WTC11 (cell line): ENCODE results near the gene SATB1. TPM values are rescaled to one million over a fixed set of nuclear protein-coding genes. Genes with fewer than 3 reads are reported as not detected.

Experiments used
- ATAC-seq: fragments of 200-7000 bp; cut with Tn5 transposase; 2 replicates; pipeline ENCODE4 v1.10.0; 2021; ENCODE audit warnings: mild to moderate bottlenecking, moderate library complexity
- CTCF ChIA-PET: fragments of 300-600 bp; sonication (Branson Sonifier 250); formaldehyde crosslinking; loops from one replicate; lab custom pipeline; 2021; ENCODE audit warnings: antibody characterized with exemption; lab: Charles Lee
- POLR2A ChIA-PET: fragments of 350-600 bp; sonication (Branson Sonifier 250); formaldehyde crosslinking; loops from one replicate; lab custom pipeline; 2021; ENCODE audit warnings: antibody characterized with exemption; lab: Charles Lee
- DNase-seq: peaks from one replicate; pipeline ENCODE4 v3.0.0; 2021; ENCODE audit warnings: low spot score
- H3K27ac Mint-ChIP-seq: 2 replicates; pipeline ENCODE4 v1.8.0; 2021; ENCODE audit warnings: mixed read lengths
- H3K27me3 Mint-ChIP-seq: 2 replicates; pipeline ENCODE4 v1.8.0; 2021; ENCODE audit warnings: low read depth, mild to moderate bottlenecking, moderate library complexity, mixed read lengths
- H3K36me3 Mint-ChIP-seq: 2 replicates; pipeline ENCODE4 v1.8.0; 2021; ENCODE audit warnings: mixed read lengths
- H3K4me1 Mint-ChIP-seq: 2 replicates; pipeline ENCODE4 v1.8.0; 2022; ENCODE audit warnings: mixed read lengths
- H3K4me3 Mint-ChIP-seq: 2 replicates; pipeline ENCODE4 v1.8.0; 2021; ENCODE audit warnings: mild to moderate bottlenecking, moderate library complexity, mixed read lengths
- H3K9me3 Mint-ChIP-seq: 2 replicates; pipeline ENCODE4 v1.8.0; 2021; ENCODE audit warnings: mixed read lengths
- CBFB ChIP-seq: sonication (generic); formaldehyde crosslinking; IDR thresholded peaks from 2 replicates; pipeline ENCODE4 v1.8.1; 2022; ENCODE audit warnings: mild to moderate bottlenecking, low read depth, missing genetic modification reagents
- FOXP1 ChIP-seq: sonication (generic); formaldehyde crosslinking; IDR thresholded peaks from 2 replicates; pipeline ENCODE4 v1.8.0; 2022; ENCODE audit warnings: missing genetic modification reagents, mild to moderate bottlenecking, moderate library complexity, borderline replicate concordance
- GTF2I ChIP-seq: fragments of 250-450 bp; sonication (Bioruptor Pico); conservative IDR thresholded peaks from 2 replicates; pipeline ENCODE4 v1.4.0; 2021; ENCODE audit warnings: mild to moderate bottlenecking
- OVOL2 ChIP-seq: fragments of 250-450 bp; sonication (Bioruptor Pico); IDR thresholded peaks from 2 replicates; pipeline ENCODE4 v1.9.0; 2021; ENCODE audit warnings: mild to moderate bottlenecking, borderline replicate concordance
- SOX15 ChIP-seq: fragments of 250-450 bp; sonication (Bioruptor Pico); IDR thresholded peaks from 2 replicates; pipeline ENCODE4 v1.9.0; 2021; ENCODE audit warnings: mild to moderate bottlenecking
- SP1 ChIP-seq: sonication (generic); formaldehyde crosslinking; conservative IDR thresholded peaks from 2 replicates; pipeline ENCODE4 v1.8.1; 2022; ENCODE audit warnings: missing genetic modification reagents
- ZBTB21 ChIP-seq: sonication (generic); formaldehyde crosslinking; IDR thresholded peaks from 2 replicates; pipeline ENCODE4 v1.8.1; 2023; ENCODE audit warnings: mild to moderate bottlenecking, missing genetic modification reagents, borderline replicate concordance
- ZNF121 ChIP-seq: sonication (generic); formaldehyde crosslinking; IDR thresholded peaks from 2 replicates; pipeline ENCODE4 v1.8.0; 2023; ENCODE audit warnings: missing genetic modification reagents
- ZNF317 ChIP-seq: sonication (generic); formaldehyde crosslinking; IDR thresholded peaks from 2 replicates; pipeline ENCODE4 v1.8.1; 2023; ENCODE audit warnings: low read depth, mild to moderate bottlenecking, moderate library complexity, missing genetic modification reagents, borderline replicate concordance
- ZNF423 ChIP-seq: fragments of 250-450 bp; sonication (Bioruptor Pico); IDR thresholded peaks from 2 replicates; pipeline ENCODE4 v2.1.2; 2022; ENCODE audit warnings: mild to moderate bottlenecking, moderate library complexity
- total RNA-seq: library from RNA; stranded (reverse); gene quantifications from 3 replicates; pipeline ENCODE4 v1.2.3, GENCODE V29; 2021
- TF ChIP-seq, protein P1 (sequence below): sonication (generic); formaldehyde crosslinking; IDR thresholded peaks from 2 replicates; pipeline ENCODE4 v1.8.1; 2022; ENCODE audit warnings: missing genetic modification reagents, borderline replicate concordance
- TF ChIP-seq, protein P2 (sequence below): sonication (generic); formaldehyde crosslinking; IDR thresholded peaks from 2 replicates; pipeline ENCODE4 v1.8.1; 2023; ENCODE audit warnings: mild to moderate bottlenecking, missing genetic modification reagents, borderline replicate concordance
- TF ChIP-seq, protein P3 (sequence below): sonication (generic); formaldehyde crosslinking; IDR thresholded peaks from 2 replicates; pipeline ENCODE4 v1.8.1; 2022; ENCODE audit warnings: mild to moderate bottlenecking, missing genetic modification reagents, moderate library complexity, borderline replicate concordance
- TF ChIP-seq, protein P4 (sequence below): sonication (generic); formaldehyde crosslinking; IDR thresholded peaks from 2 replicates; pipeline ENCODE4 v1.8.1; 2022; ENCODE audit warnings: low read depth, mild to moderate bottlenecking, moderate library complexity, missing genetic modification reagents, borderline replicate concordance
- TF ChIP-seq, protein P5 (sequence below): sonication (generic); formaldehyde crosslinking; IDR thresholded peaks from 2 replicates; pipeline ENCODE4 v1.8.1; 2023; ENCODE audit warnings: mild to moderate bottlenecking, missing genetic modification reagents
- TF ChIP-seq, protein P6 (sequence below): fragments of 250-450 bp; sonication (Bioruptor Pico); conservative IDR thresholded peaks from 2 replicates; pipeline ENCODE4 v1.9.0; 2021; ENCODE audit warnings: mild to moderate bottlenecking

The SATB1 gene
- total RNA-seq, 1 experiment from 2014 or later = 36.2 TPM

DNA sequence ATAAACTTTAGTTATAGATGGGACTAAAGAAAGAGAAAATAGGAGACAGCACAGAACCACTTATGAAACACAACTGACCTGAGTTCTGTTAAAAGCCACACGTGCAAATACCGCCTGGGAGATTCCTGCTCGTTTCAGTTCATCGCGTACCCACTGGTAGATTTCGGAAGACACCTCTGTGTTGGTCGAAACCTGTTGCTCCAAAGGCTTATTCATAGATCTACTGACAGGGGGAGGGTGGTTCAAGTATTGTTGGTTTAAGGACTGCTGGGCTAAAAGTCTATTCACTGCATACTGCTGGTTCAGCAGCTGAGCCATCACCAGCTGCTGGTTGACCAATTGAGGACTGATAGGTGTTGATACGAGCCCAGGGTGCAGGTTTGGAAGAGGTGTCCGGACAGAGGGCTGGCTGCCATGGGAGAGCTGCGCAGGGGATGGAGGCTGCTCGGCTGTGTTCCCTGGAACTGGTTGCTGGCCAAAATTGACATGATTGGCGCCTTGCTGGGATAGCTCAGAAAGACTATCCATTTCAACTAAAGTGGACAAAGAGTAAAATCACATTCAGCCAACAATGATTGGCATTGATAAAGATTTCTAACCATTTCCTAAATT is 30.6 kb downstream of the SATB1 start:
- Mint-ChIP-seq H3K27me3 (no peaks in the 10 kb centered on the region), H3K9me3 (no peaks in the 10 kb centered on the region), H3K27ac (no peak overlapping the region), H3K36me3 (peaks cover 19% of the 10 kb centered on the region), H3K4me3 (no peak overlapping the region), H3K4me1 (no peaks in the 10 kb centered on the region)
- CTCF ChIA-PET = no interaction called here
- POLR2A ChIA-PET = no interaction called here
- TF ChIP-seq, protein P1, sequence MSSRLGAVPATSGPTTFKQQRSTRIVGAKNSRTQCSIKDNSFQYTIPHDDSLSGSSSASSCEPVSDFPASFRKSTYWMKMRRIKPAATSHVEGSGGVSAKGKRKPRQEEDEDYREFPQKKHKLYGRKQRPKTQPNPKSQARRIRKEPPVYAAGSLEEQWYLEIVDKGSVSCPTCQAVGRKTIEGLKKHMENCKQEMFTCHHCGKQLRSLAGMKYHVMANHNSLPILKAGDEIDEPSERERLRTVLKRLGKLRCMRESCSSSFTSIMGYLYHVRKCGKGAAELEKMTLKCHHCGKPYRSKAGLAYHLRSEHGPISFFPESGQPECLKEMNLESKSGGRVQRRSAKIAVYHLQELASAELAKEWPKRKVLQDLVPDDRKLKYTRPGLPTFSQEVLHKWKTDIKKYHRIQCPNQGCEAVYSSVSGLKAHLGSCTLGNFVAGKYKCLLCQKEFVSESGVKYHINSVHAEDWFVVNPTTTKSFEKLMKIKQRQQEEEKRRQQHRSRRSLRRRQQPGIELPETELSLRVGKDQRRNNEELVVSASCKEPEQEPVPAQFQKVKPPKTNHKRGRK (CRISPR knock-in tag) = no peak
- TF ChIP-seq ZNF423 (CRISPR knock-in tag) (no peak), ZNF121 (CRISPR knock-in tag) (no peak), GTF2I (no peak), ZNF317 (no peak), SOX15 (CRISPR knock-in tag) (no peak), OVOL2 (CRISPR knock-in tag) (no peak), SP1 (CRISPR knock-in tag) (no peak), FOXP1 (CRISPR knock-in tag) (no peak), CBFB (CRISPR knock-in tag) (no peak), ZBTB21 (CRISPR knock-in tag) (no peak)
- TF ChIP-seq, protein P2, sequence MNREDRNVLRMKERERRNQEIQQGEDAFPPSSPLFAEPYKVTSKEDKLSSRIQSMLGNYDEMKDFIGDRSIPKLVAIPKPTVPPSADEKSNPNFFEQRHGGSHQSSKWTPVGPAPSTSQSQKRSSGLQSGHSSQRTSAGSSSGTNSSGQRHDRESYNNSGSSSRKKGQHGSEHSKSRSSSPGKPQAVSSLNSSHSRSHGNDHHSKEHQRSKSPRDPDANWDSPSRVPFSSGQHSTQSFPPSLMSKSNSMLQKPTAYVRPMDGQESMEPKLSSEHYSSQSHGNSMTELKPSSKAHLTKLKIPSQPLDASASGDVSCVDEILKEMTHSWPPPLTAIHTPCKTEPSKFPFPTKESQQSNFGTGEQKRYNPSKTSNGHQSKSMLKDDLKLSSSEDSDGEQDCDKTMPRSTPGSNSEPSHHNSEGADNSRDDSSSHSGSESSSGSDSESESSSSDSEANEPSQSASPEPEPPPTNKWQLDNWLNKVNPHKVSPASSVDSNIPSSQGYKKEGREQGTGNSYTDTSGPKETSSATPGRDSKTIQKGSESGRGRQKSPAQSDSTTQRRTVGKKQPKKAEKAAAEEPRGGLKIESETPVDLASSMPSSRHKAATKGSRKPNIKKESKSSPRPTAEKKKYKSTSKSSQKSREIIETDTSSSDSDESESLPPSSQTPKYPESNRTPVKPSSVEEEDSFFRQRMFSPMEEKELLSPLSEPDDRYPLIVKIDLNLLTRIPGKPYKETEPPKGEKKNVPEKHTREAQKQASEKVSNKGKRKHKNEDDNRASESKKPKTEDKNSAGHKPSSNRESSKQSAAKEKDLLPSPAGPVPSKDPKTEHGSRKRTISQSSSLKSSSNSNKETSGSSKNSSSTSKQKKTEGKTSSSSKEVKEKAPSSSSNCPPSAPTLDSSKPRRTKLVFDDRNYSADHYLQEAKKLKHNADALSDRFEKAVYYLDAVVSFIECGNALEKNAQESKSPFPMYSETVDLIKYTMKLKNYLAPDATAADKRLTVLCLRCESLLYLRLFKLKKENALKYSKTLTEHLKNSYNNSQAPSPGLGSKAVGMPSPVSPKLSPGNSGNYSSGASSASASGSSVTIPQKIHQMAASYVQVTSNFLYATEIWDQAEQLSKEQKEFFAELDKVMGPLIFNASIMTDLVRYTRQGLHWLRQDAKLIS (CRISPR knock-in tag) = no peak
- TF ChIP-seq, protein P3, sequence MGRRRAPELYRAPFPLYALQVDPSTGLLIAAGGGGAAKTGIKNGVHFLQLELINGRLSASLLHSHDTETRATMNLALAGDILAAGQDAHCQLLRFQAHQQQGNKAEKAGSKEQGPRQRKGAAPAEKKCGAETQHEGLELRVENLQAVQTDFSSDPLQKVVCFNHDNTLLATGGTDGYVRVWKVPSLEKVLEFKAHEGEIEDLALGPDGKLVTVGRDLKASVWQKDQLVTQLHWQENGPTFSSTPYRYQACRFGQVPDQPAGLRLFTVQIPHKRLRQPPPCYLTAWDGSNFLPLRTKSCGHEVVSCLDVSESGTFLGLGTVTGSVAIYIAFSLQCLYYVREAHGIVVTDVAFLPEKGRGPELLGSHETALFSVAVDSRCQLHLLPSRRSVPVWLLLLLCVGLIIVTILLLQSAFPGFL (CRISPR knock-in tag) = no peak
- TF ChIP-seq, protein P4, sequence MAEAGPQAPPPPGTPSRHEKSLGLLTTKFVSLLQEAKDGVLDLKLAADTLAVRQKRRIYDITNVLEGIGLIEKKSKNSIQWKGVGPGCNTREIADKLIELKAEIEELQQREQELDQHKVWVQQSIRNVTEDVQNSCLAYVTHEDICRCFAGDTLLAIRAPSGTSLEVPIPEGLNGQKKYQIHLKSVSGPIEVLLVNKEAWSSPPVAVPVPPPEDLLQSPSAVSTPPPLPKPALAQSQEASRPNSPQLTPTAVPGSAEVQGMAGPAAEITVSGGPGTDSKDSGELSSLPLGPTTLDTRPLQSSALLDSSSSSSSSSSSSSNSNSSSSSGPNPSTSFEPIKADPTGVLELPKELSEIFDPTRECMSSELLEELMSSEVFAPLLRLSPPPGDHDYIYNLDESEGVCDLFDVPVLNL (CRISPR knock-in tag) = no peak
- TF ChIP-seq, protein P5, sequence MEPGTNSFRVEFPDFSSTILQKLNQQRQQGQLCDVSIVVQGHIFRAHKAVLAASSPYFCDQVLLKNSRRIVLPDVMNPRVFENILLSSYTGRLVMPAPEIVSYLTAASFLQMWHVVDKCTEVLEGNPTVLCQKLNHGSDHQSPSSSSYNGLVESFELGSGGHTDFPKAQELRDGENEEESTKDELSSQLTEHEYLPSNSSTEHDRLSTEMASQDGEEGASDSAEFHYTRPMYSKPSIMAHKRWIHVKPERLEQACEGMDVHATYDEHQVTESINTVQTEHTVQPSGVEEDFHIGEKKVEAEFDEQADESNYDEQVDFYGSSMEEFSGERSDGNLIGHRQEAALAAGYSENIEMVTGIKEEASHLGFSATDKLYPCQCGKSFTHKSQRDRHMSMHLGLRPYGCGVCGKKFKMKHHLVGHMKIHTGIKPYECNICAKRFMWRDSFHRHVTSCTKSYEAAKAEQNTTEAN = no peak
- TF ChIP-seq, protein P6, sequence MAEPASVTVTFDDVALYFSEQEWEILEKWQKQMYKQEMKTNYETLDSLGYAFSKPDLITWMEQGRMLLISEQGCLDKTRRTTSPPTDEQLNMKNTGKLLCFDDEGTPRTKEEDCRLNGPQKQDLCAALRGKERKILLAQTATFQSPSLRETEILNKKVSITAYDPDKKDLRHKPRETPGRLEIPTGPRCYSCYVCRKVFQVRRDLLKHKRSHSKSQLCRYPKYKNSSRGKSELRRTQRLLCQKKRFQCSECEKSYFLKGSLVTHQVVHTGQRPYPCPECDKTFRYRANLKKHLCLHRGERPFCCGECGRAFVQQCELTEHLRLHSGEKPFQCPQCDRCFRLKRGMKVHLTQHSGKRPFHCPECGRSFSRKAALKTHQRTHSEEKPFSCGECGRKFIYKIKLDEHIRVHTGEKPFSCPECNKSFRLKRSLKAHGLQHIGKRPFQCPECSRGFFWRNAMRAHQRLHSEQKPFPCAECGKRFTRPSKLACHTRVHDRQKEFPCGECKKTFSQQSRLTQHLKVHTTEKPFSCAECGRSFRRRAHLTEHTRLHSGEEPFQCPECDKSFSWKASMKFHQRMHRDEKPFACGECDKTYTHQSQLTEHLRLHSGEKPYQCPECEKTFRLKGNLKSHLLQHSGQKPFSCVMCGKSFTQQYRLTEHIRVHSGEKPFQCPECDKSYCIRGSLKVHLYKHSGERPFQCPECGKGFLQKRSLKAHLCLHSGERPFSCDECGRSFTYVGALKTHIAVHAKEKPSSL (CRISPR knock-in tag) = no peak
- ATAC-seq = no peak
- no peak for DNase-seq
